ENCODE measurements around the gene CBARP. TPM values are rescaled to one million over a fixed set of nuclear protein-coding genes. Genes with fewer than 3 reads are reported as not detected.

CBARP gene
- total and polyA plus RNA-seq, 2 donors = 0.09 to 0.37 TPM

GRCh38 chr19:1270854-1271527 is 33.2 kb upstream of the CBARP start:
- Histone ChIP-seq H3K4me3 (ENCODE audit: low read length in 2 of 2) (peak overlapping the region; percentile 94 to 99), H3K27ac (ENCODE audit: low read depth in 1 of 2, low read length in 1 of 2) (peak overlapping the region; percentile 8 to 31), H3K36me3 (ENCODE audit: control insufficient read depth in 2 of 2, insufficient read depth in 2 of 2, low read length in 1 of 2) (peaks cover 43 to 55% of the 10 kb centered on the region in 2 donors), H3K27me3 (ENCODE audit: control insufficient read depth in 2 of 2, insufficient read depth in 1 of 2, low read length in 1 of 2) (peaks cover 9 to 23% of the 10 kb centered on the region in 2 donors), H3K4me1 (ENCODE audit: control insufficient read depth in 2 of 2, insufficient read depth in 2 of 2, low read length in 2 of 2) (peaks cover 51 to 83% of the 10 kb centered on the region in 2 donors), H3K9me3 (ENCODE audit: control insufficient read depth in 2 of 2, insufficient read depth in 1 of 2, low read length in 1 of 2) (peaks cover 0 to 20% of the 10 kb centered on the region in 2 donors)
- no peak for DNase-seq (ENCODE audit: low read depth in 6 of 9, low spot score in 9 of 9)
- 93% methylated on average over 26 of the region's 26 CpGs for WGBS

- H3K4me3 ChIP-seq (ENCODE audit: low read length in 2 of 2) = peak overlapping the region; percentile 94 to 99
- H3K27ac ChIP-seq (ENCODE audit: low read depth in 1 of 2, low read length in 1 of 2) = peak overlapping the region; percentile 88 to 99
- peaks cover 53 to 88% of the 10 kb centered on the region in 2 donors for H3K4me1 ChIP-seq (ENCODE audit: control insufficient read depth in 2 of 2, insufficient read depth in 2 of 2, low read length in 2 of 2)
- WGBS = 42% methylated on average over 8 of the region's 8 CpGs
- DNase-seq (ENCODE audit: low read depth in 6 of 9, low spot score in 9 of 9) = no peak
- H3K36me3 ChIP-seq (ENCODE audit: control insufficient read depth in 2 of 2, insufficient read depth in 2 of 2, low read length in 1 of 2) = peaks cover 43 to 55% of the 10 kb centered on the region in 2 donors
- H3K9me3 ChIP-seq (ENCODE audit: control insufficient read depth in 2 of 2, insufficient read depth in 1 of 2, low read length in 1 of 2) = peaks cover 0 to 25% of the 10 kb centered on the region in 2 donors
- peaks cover 11 to 29% of the 10 kb centered on the region in 2 donors for H3K27me3 ChIP-seq (ENCODE audit: control insufficient read depth in 2 of 2, insufficient read depth in 1 of 2, low read length in 1 of 2)
Measured at GRCh38 chr19:1270213-1270853, 32.5 kb upstream of the CBARP start.

GRCh38 chr19:1269478-1270212 is 31.8 kb upstream of the CBARP start:
- Histone ChIP-seq H3K27ac (ENCODE audit: low read depth in 1 of 2, low read length in 1 of 2) (peak overlapping the region; percentile 88 to 99), H3K4me3 (ENCODE audit: low read length in 2 of 2) (peak overlapping the region; percentile 94 to 99), H3K36me3 (ENCODE audit: control insufficient read depth in 2 of 2, insufficient read depth in 2 of 2, low read length in 1 of 2) (peaks cover 38 to 50% of the 10 kb centered on the region in 2 donors), H3K9me3 (ENCODE audit: control insufficient read depth in 2 of 2, insufficient read depth in 1 of 2, low read length in 1 of 2) (peaks cover 0 to 25% of the 10 kb centered on the region in 2 donors), H3K4me1 (ENCODE audit: control insufficient read depth in 2 of 2, insufficient read depth in 2 of 2, low read length in 2 of 2) (peaks cover 48 to 90% of the 10 kb centered on the region in 2 donors), H3K27me3 (ENCODE audit: control insufficient read depth in 2 of 2, insufficient read depth in 1 of 2, low read length in 1 of 2) (peaks cover 11 to 34% of the 10 kb centered on the region in 2 donors)
- peak in 5 of 9 donors; percentile 77 to 90 (median 85) for DNase-seq (ENCODE audit: low read depth in 6 of 9, low spot score in 9 of 9)
- WGBS = under 1% methylated on average over 64 of the region's 64 CpGs

GRCh38 chr19:1269065-1269477 is 31.3 kb upstream of the CBARP start, which contains the start of gene CIRBP:
Gene CIRBP (plus strand): TSS chr19:1269332. CDS start chr19:1270934, 1,602 bp downstream.
- peaks cover 48 to 88% of the 10 kb centered on the region in 2 donors for H3K4me1 ChIP-seq (ENCODE audit: control insufficient read depth in 2 of 2, insufficient read depth in 2 of 2, low read length in 2 of 2)
- H3K36me3 ChIP-seq (ENCODE audit: control insufficient read depth in 2 of 2, insufficient read depth in 2 of 2, low read length in 1 of 2) = peaks cover 32 to 44% of the 10 kb centered on the region in 2 donors
- peak within 1 kb of the TSS; percentile 94 to 99 for H3K4me3 ChIP-seq (ENCODE audit: low read length in 2 of 2)
- peaks cover 0 to 27% of the 10 kb centered on the region in 2 donors for H3K9me3 ChIP-seq (ENCODE audit: control insufficient read depth in 2 of 2, insufficient read depth in 1 of 2, low read length in 1 of 2)
- DNase-seq (ENCODE audit: low read depth in 6 of 9, low spot score in 9 of 9) = peak in 8 of 9 donors; percentile 56 to 99 (median 98)
- peaks cover 11 to 34% of the 10 kb centered on the region in 2 donors for H3K27me3 ChIP-seq (ENCODE audit: control insufficient read depth in 2 of 2, insufficient read depth in 1 of 2, low read length in 1 of 2)
- WGBS = under 1% methylated on average over 50 of the region's 50 CpGs
- H3K27ac ChIP-seq (ENCODE audit: low read depth in 1 of 2, low read length in 1 of 2) = peak within 1 kb of the TSS; percentile 88 to 99

DNA sequence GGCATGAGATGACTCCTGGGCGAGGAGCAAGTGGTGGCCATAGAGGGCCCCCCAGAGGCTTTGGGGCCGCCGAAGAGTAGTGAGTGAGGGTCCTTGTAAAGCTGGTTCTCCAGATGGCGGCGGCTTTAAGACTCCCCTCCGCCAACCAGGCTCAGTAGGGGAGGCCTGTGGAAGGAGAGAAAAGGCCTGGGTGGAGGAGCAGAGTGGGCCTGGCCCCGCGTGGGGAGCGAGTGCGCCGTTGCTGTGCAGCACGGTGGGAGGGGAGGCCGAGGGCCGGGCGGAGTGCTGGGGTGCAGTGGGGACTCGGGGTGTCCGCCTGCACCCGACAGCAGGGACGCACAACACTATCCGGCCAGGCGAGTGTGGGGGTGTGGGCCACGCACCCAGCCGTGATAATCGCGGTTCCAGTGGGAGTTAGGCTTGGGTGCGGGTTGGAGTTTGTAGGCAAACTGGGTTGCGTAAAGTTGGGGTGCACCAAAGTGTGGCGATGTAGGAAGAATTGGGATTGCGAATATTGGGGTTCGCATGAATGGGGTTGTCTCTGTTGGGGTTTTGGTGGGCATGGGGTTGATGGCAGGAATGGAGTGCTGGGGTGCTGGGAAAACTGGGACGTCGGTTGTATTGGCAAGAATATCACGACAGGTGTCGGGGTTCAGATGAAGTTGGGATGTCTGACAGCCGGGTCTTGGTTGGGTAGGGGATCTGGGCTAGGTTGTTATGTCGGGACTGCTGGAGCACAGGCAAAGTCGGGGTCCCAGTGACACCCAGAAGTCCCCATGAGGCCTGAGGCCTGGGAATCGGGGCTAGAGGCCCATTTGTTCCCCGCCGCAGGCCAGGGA is 30.6 kb upstream of the CBARP start:
- H3K9me3 ChIP-seq (ENCODE audit: control insufficient read depth in 2 of 2, insufficient read depth in 1 of 2, low read length in 1 of 2) = peaks cover 0 to 27% of the 10 kb centered on the region in 2 donors
- DNase-seq (ENCODE audit: low read depth in 6 of 9, low spot score in 9 of 9) = no peak
- peak overlapping the region; percentile 10 to 53 for H3K27ac ChIP-seq (ENCODE audit: low read depth in 1 of 2, low read length in 1 of 2)
- H3K4me1 ChIP-seq (ENCODE audit: control insufficient read depth in 2 of 2, insufficient read depth in 2 of 2, low read length in 2 of 2) = peaks cover 46 to 83% of the 10 kb centered on the region in 2 donors
- H3K27me3 ChIP-seq (ENCODE audit: control insufficient read depth in 2 of 2, insufficient read depth in 1 of 2, low read length in 1 of 2) = peaks cover 11 to 34% of the 10 kb centered on the region in 2 donors
- peaks cover 26 to 38% of the 10 kb centered on the region in 2 donors for H3K36me3 ChIP-seq (ENCODE audit: control insufficient read depth in 2 of 2, insufficient read depth in 2 of 2, low read length in 1 of 2)
- H3K4me3 ChIP-seq (ENCODE audit: low read length in 2 of 2) = peak overlapping the region in 1 of 2 donors; percentile 94
- WGBS = 68% methylated on average over 40 of the region's 40 CpGs

DNA sequence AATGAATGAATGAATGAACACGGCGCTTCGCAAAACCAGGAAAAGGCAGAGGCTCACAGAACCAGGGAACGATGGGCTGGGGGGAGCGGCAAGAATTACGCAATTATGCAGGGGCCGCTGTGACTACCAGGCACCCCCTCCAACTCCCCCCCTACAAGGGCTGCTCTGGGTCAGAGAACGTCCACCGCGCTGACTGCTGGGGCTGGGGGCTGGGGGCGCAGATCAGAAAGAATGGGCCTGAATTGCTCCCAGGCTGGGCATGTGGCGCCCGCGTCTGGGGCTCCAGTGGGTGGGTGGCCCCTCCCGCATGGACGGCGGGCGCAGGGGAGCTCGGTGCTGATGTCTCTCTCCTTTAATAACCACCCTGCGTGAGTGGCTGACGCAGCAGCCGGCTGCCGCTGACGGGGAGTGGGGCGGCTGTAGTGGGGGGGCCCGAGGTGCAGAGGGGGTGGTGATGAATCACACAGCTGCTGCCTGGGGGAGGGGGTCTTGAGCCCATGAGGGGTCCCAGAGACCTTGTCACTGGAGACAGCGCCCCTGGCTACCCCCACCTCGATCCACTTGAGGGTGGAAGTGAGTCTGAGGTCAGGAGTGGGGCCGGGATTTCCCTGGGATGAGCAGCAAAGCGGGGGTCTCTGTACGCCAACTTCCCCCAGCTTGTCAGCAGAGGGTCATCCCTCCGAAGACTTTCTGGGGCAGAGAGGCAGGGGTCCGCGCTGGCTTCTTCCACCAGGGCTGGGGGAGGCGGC is 29.8 kb upstream of the CBARP start:
- Histone ChIP-seq H3K27ac (ENCODE audit: low read depth in 1 of 2, low read length in 1 of 2) (no peak overlapping the region), H3K4me3 (ENCODE audit: low read length in 2 of 2) (no peak overlapping the region), H3K36me3 (ENCODE audit: control insufficient read depth in 2 of 2, insufficient read depth in 2 of 2, low read length in 1 of 2) (peaks cover 18 to 30% of the 10 kb centered on the region in 2 donors), H3K9me3 (ENCODE audit: control insufficient read depth in 2 of 2, insufficient read depth in 1 of 2, low read length in 1 of 2) (peaks cover 0 to 27% of the 10 kb centered on the region in 2 donors), H3K27me3 (ENCODE audit: control insufficient read depth in 2 of 2, insufficient read depth in 1 of 2, low read length in 1 of 2) (peaks cover 11 to 34% of the 10 kb centered on the region in 2 donors), H3K4me1 (ENCODE audit: control insufficient read depth in 2 of 2, insufficient read depth in 2 of 2, low read length in 2 of 2) (peaks cover 49 to 84% of the 10 kb centered on the region in 2 donors)
- DNase-seq (ENCODE audit: low read depth in 6 of 9, low spot score in 9 of 9) = peak in 1 of 9 donors; percentile 25
- 33% methylated on average over 35 of the region's 35 CpGs for WGBS

- 2% methylated on average over 59 of the region's 59 CpGs for WGBS
- H3K9me3 ChIP-seq (ENCODE audit: control insufficient read depth in 2 of 2, insufficient read depth in 1 of 2, low read length in 1 of 2) = peaks cover 0 to 27% of the 10 kb centered on the region in 2 donors
- H3K27ac ChIP-seq (ENCODE audit: low read depth in 1 of 2, low read length in 1 of 2) = peak overlapping the region in 1 of 2 donors; percentile 32
- peaks cover 11 to 34% of the 10 kb centered on the region in 2 donors for H3K27me3 ChIP-seq (ENCODE audit: control insufficient read depth in 2 of 2, insufficient read depth in 1 of 2, low read length in 1 of 2)
- peak in 3 of 9 donors; percentile 54 to 61 (median 61) for DNase-seq (ENCODE audit: low read depth in 6 of 9, low spot score in 9 of 9)
- peaks cover 56 to 84% of the 10 kb centered on the region in 2 donors for H3K4me1 ChIP-seq (ENCODE audit: control insufficient read depth in 2 of 2, insufficient read depth in 2 of 2, low read length in 2 of 2)
- H3K36me3 ChIP-seq (ENCODE audit: control insufficient read depth in 2 of 2, insufficient read depth in 2 of 2, low read length in 1 of 2) = peaks cover 14 to 23% of the 10 kb centered on the region in 2 donors
- peak overlapping the region; percentile 27 to 55 for H3K4me3 ChIP-seq (ENCODE audit: low read length in 2 of 2)
Measured at GRCh38 chr19:1266916-1267476, 29.2 kb upstream of the CBARP start.
